GM12873 (cell line): ENCODE data around the gene VPREB3.

Experiments used
- CTCF ChIP-seq: IDR thresholded peaks from 2 replicates; pipeline ENCODE4 v1.5.1; 2012; ENCODE audit warnings: low read depth, mild to moderate bottlenecking, moderate library complexity, low read length, control low read depth; ENCODE audit not compliant: insufficient read depth; ENCODE audit errors: missing control alignments

The VPREB3 gene

GRCh38 chr22:23762842-23763578 lies 8.8 kb upstream of the VPREB3 start, which contains the start of gene C22orf15:
Gene C22orf15 (plus strand): TSS chr22:23762990. CDS start chr22:23763307, 317 bp downstream.
- TF ChIP-seq CTCF, result no peak

DNA sequence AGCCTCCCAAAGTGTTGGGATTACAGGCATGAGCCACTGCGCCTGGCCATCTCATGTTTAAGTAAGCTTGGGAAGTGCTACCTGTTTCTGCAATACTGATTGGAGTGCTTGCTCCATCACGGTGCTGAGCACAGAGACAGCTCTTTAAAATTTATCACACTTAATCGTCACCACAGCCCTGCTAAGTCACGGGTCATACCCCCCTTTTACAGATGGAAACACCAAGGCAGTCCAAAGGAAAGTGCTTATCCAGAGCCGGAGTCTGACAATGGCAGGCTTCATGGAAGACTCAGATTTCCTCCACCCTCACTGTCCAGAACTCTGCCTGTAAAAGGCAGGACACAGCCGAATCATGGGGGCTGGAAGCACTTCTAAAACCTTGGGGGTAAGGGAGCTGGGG lies 5.8 kb upstream of the VPREB3 start:
- no peak for TF ChIP-seq CTCF

GRCh38 chr22:23759566-23759965 lies 5.3 kb upstream of the VPREB3 start:
- TF ChIP-seq CTCF, result no peak

DNA sequence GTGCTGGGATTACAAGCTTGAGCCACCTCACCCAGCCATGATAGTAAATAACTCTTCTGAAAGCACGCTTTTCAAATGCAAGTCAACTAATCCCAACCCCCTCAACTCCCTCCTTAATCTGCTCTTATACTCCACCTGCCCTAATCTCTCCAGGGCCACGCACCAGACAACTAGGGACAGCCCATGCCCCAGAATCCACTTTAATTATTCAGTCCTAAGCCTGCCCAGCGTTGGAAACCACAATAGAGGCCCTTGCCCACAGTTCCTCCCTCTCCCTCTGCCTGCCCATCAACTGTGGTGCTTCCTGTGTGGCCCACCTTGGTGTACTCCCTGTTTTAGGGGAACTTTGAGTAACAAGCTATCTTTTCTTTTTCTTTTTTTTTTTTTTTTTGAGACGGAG lies 2.7 kb upstream of the VPREB3 start:
- no peak for TF ChIP-seq CTCF

DNA sequence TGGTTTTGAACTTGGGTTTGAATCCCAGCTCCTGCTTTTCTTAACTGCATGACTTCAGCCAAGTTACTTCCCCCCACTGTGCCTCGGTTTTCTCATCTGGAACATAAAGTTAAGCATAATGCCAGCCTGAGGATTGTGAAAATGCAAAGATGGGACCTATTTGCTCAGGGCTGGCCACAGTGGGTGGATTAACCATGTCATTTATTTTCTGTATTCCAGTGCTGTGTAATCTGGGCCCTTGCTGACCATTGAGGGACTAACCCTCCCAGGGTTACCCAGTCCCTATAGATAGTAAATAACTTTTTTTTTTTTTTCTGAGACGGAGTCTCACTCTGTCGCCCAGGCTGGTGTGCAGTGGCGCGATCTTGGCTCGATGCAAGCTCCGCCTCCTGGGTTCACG lies 1.5 kb upstream of the VPREB3 start:
- no peak for TF ChIP-seq CTCF

DNA sequence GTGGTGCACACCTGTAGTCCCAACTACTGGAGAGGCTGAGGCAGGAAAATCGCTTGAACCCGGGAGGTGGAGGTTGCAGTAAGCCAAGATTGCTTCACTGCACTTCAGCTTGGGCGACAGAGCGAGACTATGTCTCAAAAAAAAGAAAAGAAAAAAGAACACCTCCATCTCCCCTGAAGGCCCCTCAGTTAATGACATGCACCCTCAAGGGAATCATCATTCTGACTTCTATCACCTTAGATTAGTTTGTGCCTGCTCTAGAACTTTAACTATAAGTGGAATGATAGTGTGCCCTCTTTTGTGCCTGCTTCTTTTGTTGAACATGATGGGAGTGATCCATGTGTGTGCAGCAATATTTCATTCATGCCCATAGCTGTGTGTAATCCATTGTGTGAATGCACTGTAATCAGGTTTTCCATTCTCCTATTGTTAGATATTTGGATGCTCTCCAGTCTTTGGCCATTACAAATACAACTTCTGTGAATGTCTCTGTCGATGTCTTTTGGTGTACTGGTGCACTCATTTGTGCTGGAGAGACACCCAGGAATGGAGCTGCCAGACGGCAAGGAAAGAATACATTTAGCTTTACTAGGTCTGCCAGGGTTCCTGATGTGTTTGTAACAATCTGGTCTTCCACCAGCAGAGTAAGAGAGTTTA lies 883 bp upstream of the VPREB3 start:
- TF ChIP-seq CTCF, result no peak

DNA sequence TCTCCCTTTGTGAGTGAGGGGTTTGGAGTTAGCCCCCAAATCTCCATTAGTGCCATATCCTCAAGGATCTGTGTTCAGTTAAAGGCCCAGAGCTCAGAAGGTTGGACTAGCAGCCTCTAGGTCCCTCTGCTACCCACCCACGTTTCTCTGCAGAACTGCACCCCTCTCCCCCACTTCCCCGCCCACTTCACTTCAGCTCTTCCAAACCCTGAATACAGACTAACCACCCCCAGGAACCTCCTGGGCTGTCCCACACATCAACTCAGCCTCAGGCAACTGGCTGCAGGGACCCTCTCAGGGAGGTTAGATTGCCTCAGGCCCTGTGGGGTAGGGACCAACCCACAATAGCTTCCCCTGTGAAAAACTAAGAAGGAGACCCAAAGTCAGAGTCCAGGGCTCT lies 840 bp downstream of the VPREB3 start:
- peak; percentile 11 for TF ChIP-seq CTCF
